GM21717 (cell line): ENCODE results near the gene CCL21.

Experiments
- ATAC-seq: cut with Tn5 transposase; IDR thresholded peaks from one replicate; pipeline ENCODE4 v1.9.1; 2021; ENCODE audit warnings: mild to moderate bottlenecking, moderate library complexity; ENCODE audit not compliant: unreplicated experiment

CCL21 gene

DNA sequence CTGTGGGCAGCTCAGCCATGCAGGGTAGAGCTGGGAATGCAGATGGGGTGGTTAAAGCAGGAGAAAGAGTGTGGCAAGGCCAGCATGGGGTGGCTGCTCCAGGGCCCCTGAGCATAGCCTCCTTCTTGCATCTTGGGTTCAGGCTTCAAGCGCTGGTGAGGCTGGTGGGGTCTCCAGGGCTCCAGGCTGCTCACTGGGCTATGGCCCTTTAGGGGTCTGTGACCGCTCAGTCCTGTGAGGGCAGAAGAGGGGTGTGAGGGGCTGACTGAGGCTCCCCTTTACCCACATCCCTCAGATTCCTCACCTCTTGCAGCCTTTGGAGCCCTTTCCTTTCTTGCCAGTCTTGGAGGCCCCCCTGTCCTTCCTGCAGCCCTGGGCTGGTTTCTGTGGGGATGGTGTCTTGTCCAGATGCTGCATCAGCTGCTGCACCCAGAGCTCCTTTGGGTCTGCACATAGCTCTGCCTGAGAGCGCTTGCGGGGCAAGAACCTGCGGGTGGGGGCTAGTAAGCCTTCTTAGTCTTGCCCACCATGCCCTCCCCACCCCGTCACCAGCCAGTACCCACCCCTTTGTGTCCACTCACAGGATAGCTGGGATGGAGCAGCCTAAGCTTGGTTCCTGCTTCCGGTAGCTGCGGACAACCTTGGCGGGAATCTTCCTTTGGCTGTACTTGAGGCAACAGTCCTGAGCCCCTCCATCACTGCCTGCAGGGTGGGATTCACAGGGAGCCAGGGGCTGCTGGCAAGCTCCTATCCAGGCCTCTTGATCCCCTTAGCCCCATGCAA is 549 bp downstream of the CCL21 start:
- no peak for ATAC-seq

DNA sequence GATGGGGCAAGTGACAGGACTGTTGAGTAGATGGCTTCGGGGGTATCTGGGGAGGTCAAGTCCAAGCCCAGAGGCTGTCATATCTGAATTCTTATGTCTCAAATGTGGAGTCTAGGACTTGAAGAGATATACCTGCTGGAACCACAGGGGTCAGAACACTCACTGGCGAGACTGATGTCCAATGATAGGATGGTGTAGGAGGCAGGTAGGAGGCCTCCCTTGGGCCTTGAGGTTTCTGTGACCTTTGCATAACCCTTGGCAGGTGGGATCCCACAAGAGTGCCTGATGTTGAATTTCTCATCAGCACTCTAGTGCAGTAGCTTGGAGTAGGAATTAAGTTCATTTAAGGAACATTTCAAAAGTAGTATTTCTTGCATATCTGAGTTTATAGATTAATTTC is 2.8 kb downstream of the CCL21 start:
- ATAC-seq, result no peak

DNA sequence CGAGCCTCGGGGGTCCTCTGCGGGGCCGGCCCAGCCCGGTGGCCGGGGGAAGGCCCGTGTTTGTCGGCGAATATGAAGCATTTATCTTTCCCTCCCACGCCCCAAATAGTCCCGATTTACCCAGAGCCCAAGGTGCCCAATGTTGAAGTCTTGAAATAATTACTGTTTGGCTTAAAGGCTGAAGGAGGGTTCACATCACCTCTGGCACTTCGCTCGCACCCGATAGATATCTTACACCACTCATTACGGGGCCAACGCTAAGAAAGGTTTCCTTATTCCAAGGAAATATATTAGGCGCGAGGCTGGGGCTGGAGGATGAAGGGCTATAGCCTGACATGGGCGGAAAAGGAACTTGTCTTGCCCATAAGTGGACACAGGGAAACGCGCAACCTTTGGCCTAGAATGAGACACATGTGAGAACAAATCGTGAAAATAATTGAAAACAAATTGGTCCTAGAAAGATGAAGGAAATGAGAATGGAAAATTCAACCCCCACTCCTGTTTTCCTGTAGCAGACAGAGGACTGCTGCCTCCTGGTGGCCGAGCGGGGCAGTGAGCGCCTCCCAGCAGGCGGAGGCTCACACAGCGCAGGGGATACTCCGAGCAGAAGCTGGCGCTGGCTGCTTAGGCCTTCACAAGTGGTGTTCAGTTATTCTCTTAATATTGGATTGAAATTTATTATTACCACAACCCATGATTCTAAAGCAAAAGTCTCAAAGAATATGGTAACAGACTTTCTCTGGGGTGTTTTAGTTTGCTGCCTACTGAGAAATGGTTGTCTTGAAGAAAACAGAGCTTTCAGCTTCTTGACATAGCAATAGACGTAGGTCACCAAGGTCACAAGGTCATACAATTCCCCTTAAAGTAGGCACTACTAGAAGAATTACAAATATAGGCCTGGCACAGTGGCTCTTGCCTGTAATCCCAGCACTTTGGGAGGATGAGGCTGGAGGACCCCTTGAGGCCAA is 7.9 kb downstream of the CCL21 start:
- ATAC-seq, result no peak

DNA sequence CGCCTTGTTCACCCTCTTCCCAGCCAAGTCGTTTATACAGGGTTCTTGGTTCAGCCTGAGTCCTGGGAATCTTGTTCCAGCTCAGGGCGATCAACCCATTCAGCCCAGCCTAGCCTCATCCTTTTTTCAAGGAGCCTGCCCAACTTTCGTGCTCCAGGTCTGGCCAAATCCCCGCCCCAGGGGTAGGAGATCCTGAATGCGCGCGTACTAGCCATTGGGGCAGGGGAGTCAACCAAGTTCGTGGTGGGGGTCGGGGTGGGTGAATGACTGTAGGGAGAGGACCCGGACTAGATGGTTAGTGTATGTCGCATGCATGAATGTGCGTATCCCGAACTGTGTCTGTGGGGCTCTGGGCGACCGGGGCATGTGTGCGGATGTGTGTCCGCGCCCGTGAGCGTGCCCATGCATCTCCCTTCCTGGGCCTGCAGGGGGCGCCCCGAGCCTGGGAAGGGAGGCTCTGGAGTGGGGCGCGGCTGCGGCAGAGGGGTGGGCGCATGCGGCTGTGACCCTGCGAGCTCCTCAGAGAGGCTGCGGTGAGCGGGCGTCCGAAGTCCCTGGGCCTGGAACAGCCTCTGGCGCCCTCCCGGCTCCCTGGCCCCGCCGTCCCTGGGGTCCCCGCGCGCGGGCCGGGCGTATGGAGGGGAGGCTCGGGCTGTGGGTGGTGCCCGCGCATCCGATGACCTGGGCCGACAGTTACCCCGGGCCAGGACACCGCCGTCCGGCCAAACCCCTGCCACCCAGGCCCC is 8.7 kb downstream of the CCL21 start:
- peak; percentile 61 for ATAC-seq

DNA sequence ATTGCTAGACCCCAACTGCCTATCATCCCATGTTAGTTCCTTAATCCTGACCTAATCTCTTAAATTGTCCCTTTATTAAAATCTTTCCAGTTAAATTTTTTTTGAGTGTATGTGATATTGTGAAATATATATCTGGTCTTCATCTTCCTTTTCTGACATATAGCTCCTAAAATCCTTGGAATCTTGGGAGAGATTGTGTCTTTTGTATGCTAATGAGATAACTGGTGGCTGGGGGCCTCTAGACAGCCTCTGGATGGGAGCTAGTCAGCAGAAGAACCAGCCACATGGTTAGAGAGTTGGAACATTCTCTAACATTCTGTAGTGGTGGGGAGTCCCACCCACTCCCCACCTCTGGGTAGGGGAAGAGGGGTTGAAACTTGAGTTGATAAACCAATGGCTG is 15.1 kb downstream of the CCL21 start:
- no peak for ATAC-seq

DNA sequence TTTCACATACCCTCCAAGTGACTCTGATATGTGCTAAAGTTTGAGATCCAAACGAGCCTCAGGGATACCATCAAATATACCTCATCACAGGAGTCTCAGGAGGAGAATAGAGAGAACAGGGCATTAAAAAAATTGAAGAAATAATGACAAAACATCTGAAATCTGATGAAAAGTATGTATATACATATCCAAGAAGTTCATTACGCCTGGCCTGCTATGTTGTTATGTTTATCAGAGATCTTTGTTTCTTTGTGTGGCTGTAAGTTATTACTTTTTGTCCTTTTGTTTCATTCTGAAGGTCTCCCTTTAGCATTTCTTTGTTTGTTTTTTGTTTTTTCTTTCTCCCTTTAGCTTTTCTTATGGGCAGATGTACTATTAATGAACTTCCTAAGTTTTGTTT is 16.4 kb downstream of the CCL21 start:
- ATAC-seq, result no peak

DNA sequence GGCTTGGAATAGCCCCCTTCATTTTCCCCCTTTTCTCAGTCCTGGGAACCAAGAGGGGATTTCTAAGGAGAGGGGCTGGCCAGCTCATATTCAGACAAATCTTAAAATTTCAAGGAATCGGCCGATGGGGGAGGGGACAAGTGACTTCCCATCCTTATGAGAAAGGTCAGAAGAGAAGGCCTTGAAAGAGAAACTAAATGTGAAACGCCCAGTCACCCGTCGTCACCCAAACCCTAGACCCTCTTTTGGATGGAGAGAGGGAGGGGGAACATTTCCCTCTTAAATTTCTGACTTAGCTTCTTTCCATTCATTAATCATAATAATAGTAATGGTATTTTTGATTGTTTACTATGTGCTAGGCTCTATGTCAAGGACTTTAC is 18.0 kb downstream of the CCL21 start:
- ATAC-seq, result no peak

DNA sequence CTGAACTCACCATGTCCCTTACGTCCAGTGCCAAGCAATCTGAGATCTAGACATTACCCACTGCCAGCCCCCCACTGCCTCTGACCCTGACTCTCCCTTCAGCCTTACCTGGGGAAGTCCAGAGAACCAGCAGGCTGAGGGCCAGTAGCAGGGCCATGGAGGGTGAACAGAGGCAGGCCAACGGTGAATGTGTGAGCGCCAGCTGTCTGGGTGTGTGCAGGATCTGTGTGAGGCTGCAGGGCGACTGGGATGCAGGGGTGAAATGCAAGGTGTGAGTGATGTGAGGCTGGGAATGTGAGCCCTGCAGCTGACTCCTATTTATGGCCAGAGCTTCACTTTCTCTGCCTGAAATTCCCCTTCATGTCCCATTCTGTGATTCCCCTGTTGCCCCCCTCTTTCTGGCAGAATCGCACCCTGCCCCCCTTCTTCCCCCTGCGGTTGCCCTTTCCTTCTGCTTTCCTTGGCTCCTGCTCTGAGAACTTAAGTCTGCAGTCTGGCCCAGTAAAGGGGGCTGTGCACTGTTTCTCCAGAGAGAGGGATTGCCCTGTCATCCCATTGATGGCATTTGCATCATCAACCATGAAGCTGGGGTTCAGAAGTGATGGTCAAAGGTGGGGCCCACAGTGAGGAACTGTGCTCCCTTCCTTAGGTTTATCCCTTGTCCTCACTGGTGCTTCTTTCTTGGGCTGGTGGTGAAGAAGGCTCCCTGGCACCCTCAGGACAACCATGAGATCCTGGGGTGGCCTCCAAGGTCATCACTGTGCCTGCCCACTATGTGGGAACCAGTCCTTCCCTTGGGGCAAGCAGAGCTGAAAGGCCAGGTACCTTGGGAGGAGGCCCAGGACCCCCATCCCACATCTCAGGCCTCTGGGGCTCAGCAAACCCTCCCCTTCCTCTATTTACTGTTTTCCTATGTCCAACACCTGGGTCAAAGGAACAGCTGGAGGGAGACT is 18.7 kb downstream of the CCL21 start, which contains the start of gene CCL19:
Gene CCL19 (minus strand): TSS at position 294 of the 953 bp plus-strand sequence. CDS start 137 bp downstream, at position 157.
- no peak for ATAC-seq

DNA sequence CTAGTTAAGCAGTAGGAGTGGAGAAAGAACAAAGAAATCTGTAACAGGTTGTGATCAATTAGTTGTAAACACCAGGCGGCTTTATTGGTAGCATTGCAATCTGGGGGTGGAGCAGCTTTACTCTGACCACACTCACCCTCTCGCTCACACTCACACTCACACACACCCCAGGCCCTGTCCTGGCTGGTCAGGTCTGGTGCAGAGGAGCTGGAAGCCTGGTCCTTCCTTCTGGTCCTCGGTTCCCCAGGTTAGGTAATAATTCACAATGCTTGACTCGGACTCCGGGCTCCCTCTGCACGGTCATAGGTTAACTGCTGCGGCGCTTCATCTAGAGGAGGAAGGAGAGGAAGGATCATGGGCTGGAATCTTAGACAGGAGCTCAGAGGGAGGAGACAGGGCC is 20.4 kb downstream of the CCL21 start:
- ATAC-seq, result no peak

DNA sequence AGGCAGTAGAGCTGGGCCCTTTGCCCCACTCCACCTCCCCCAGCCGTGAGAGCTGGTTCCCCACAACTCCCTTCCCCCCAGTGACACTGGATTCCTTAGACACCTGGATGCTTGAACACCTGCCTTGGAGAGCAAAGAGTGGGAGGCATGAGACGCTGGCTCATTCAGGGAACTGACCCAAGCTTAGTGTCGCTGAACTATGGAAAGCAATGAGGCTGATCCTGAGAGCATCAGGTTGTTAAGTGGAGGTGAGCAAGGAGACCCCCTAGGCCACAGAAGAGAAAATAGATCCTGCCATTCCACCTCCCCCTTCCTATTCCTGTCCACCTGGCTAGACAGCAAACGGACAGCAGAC is 20.8 kb downstream of the CCL21 start:
- no peak for ATAC-seq

DNA sequence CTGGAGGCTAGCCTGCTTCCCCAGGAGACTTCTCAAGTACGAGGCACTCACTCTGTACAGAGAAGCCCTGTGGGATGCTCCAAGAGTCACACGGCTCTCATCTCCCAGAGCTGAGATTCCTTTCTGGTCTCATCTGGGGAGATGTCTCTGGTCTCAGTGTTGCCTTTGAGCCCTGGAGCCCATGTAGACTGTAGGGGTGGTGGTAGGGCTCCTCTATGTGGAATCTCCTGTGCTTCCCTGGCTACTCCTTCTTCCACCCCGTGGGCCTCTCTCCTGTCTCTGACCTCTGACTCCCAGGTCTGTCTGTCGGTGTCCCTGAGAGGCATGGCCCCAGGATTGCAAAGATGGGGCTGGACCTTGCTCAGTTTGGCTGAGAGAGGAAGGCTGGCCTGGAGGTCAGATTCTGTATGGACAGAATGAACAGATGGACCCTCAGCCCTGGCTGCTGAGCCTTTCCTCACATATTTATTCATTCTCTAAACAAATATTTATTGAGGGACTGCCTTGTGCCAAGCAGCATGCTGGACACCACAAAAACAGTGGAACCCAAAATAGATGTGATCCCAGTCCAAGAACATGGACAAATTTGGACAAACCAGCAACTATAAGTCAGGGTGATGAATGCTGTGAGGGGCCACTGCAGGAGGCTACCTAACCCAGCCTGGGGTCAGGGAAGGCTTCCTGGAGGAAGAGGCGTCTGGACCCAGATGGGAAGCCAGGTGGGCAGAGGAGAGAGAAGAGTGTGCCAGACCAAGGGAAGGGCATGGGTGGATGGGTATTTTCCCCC is 21.4 kb downstream of the CCL21 start:
- ATAC-seq, result no peak

DNA sequence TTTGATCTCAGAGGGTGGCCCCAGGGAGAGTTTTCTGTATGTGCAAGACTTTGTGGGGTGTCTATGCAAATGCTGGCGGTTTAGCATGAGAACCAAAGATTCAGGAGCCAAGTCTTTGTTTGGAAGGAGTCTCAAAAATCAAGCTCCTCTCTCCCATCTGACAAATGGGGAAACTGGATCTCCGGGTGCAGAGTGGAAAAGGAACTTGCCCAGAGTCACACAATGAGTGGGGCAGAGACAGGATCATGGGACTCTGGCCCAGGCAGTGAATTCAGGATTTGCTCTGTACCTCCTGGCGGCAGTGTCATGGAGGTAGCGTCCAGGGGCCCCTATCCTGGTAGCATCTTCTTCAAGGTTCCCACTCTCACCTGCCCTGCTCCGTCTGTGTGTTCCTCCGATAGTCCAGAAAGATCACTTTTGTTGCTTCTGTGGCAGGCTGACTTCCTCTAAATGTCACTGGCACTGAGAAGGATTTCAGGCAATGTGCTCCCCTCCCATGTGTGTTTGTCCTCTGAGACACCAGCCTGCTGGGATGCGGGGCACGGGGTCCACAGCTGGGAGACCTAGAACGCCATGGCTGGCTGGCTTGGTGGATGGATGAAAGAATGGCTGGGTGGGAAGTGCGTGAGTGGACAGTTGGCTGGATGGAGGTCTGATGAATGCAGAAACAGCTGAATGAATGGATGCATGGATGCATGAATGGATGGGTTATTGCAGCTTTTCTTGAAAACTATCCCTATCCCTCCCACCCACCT is 22.5 kb downstream of the CCL21 start:
- no peak for ATAC-seq

DNA sequence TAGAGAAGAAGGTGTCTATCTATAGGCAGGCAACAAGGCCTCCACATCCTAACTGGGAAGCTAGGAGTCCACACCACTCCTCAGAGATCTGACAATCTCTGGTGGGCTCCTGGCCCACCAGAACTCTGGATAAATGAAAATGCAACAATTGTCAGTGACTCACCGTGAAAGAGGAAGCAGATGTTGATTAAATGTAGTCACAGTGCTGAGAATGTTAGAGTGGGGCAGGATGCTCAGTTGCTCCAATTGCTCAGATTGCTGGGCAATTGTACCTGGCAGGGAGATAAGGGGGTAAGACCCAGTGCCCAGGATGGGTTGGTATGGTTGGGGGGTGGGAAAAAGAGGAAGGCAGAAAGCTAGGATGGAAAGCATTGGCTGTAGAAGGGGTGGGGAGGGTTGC is 23.2 kb downstream of the CCL21 start:
- ATAC-seq, result no peak

DNA sequence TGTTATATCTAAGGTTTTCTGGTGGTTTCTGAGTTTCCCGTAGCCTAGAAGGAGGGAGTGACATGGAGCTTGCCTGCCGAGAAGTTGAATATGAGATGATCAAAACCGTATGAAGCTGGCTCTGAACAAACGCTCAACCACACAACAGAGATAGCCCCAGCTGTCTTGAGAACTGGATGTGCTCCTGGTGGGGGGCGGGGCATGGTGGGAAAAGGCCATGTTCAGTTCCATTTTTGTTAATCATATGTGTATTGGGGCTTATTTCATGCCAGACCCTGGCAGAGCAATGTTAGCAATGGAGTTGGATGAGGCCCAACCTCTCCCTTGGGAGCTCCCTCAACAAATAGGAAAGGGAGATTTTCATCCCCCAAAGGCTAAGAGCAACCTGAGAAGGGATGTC is 23.7 kb downstream of the CCL21 start:
- ATAC-seq, result no peak

DNA sequence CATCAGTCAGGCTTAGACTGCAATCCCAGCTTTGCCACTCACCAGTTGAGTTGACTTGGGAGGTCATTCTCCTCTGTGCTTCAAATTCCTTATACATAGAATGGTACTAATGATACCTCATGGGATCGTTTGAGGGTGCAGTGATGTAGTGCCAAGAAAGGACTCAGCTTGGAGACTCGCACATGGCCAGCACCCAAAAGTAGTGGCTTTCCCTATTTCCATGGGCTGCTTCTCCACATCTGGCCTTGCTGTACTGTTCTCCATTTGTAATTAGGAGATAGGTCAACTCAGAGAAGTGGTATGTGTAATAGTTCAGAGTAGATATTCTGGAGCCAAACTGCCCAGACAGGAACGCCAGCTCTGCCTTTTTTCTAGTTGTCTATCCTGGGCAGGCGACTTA is 24.3 kb downstream of the CCL21 start:
- no peak for ATAC-seq

DNA sequence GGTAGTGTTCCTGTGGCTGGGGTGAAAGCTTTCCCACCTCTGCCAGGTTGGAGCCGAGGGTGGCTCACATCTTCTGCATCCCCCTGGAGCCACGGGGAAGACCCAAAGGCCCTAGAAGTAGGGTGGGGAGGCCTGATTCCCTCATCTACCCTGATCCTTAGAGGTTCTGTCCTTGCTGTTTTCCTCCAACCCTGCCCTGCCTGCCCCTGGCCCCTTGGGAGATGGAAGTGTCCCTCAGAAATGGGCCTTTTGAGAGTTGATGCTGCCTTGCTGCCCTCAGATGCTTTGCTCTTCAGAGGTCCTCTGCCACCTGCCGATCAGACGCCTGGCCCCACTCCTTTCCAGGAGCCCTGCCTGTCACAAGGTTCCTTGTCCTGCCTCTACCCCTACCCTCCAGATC is 25.1 kb downstream of the CCL21 start:
- ATAC-seq, result no peak

DNA sequence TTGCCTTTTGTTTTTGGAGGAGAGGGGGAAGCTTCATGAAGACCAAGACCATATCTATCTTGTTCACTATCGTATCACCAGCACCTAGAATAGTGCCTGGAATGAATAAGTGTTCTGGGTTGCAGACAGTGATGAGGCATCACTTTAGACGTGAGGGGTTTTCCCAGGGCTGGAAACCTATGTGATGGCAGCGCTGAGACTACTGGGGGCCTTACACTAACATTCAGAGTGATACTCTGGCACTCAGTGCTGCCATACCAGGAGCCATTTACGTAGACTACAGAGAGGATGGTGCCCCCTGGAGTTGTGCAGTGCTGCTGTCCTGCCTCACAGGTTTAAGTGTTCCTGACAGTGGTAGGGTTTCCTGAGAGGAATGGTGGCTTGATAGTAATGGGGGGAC is 25.8 kb downstream of the CCL21 start:
- no peak for ATAC-seq

DNA sequence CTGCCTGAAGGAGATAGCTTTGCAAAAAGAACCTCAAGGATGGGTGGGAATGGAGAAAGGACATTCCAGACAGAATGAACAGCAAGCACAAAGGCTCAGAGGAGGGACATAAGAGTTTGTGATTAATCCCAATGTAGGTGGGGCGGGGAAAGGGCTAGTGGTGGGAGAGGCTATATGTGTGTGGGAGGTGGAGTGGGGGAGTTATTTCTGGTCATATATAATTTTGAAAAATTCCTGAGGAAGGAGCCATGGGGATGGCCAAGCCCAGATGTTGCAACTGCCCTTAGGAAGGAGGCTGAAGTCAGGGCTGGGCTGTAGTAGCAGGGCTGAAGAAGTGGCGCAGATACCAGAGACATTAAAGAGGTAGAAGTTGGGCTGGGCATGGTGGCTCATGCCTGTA is 34.1 kb downstream of the CCL21 start:
- no peak for ATAC-seq
